Vagina (tissue), 2 donors: ENCODE data around the gene GJD3.

Source experiments
- POLR2A ChIP-seq, 2 donors: fragments of 450-650 bp; IDR thresholded peaks; one replicate each; pipeline ENCODE4 v1.6.1; 2017; ENCODE audit warnings: antibody characterized with exemption in 2 of 2, mild to moderate bottlenecking in 2 of 2, moderate library complexity in 2 of 2
- POLR2AphosphoS5 ChIP-seq, 2 donors: sonication (generic); formaldehyde crosslinking; IDR thresholded peaks; one replicate each; pipeline ENCODE4 v1.9.0; 2017; ENCODE audit warnings: antibody characterized with exemption in 2 of 2, mild to moderate bottlenecking in 2 of 2, low read depth in 1 of 2; ENCODE audit not compliant: insufficient read depth in 1 of 2
- TF ChIP-seq, protein P1 (sequence below), 3 experiments: fragments of 450-650 bp in 2 of 3; fragments of 200-600 bp in 1 of 3; sonication (generic) in 1 of 3; IDR thresholded peaks; one replicate each; pipeline ENCODE4 v1.5.1; 2017 to 2019; ENCODE audit warnings: antibody characterized with exemption in 3 of 3, mild to moderate bottlenecking in 2 of 3, moderate library complexity in 2 of 3

DNA sequence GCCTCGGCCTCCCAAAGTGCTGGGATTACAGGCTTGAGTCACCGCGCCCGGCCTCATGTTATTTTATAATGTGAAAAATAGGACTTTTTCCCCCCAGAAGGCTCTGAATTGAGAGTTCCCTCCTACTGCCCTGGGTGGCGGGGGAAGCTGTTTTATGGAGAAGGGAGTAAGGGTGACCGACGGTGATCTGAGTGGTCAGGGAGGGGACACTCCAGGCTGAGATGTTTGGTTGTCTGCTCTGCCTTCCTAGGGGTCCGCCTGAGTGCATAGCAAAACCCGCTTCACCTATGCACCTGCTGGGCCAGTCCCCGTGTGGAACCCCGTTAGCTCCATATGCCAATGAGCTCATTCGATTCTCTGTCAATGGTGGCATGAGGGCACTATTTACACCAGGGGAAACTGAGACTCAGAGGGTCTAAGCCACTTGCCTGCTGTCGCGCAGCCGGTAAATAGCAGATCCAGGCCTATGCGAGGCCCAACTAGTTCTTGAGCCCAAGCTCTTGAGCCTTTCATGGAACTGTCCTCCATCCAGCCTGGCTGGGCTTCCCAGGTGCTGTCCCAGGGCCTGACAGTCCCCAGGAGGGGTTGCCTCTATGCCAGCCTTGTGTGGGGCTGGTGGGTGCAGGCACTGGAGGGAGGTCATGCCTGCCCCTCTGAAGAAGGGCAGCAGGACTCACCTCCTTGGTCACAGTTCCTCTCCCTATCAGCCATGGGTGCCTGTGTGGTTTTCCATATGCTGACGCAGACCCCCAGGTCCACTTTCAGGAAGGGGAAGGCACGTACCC, 1.7 kb upstream of the GJD3 start:
- TF ChIP-seq, protein P1, sequence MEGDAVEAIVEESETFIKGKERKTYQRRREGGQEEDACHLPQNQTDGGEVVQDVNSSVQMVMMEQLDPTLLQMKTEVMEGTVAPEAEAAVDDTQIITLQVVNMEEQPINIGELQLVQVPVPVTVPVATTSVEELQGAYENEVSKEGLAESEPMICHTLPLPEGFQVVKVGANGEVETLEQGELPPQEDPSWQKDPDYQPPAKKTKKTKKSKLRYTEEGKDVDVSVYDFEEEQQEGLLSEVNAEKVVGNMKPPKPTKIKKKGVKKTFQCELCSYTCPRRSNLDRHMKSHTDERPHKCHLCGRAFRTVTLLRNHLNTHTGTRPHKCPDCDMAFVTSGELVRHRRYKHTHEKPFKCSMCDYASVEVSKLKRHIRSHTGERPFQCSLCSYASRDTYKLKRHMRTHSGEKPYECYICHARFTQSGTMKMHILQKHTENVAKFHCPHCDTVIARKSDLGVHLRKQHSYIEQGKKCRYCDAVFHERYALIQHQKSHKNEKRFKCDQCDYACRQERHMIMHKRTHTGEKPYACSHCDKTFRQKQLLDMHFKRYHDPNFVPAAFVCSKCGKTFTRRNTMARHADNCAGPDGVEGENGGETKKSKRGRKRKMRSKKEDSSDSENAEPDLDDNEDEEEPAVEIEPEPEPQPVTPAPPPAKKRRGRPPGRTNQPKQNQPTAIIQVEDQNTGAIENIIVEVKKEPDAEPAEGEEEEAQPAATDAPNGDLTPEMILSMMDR (IDR thresholded peaks at IDR 0.05), result no peak
- TF ChIP-seq POLR2AphosphoS5 (IDR thresholded peaks at IDR 0.05; ENCODE audit: insufficient read depth in 1 of 2, low read depth in 1 of 2) (no peak), POLR2A (IDR thresholded peaks at IDR 0.05) (no peak)
